ENCODE measurements around the gene ATRAID.

ATRAID gene

GRCh38 chr2:27220091-27220490 lies 8.2 kb downstream of the ATRAID start:
- DNase-seq (ENCODE audit: low spot score) = no peak

DNA sequence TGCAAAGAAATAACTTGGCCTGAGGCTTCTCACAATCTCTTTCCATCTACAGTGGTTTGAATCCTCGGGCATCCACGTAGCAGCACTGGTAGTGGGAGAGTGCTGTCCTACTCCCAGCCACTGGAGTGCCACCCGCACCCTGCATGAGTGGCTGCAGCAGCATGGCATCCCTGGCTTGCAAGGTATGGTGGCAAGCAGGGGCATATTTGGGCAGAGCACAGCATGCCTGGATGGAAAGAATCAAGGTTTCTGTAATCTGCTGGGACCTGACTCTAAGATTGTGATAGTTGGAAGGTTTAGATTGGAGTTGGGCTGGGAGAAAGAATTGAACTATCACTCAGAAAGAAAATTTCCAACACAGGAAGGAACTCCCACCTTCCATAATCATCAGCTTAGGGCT lies 9.3 kb downstream of the ATRAID start:
- DNase-seq (ENCODE audit: low spot score) = no peak

DNA sequence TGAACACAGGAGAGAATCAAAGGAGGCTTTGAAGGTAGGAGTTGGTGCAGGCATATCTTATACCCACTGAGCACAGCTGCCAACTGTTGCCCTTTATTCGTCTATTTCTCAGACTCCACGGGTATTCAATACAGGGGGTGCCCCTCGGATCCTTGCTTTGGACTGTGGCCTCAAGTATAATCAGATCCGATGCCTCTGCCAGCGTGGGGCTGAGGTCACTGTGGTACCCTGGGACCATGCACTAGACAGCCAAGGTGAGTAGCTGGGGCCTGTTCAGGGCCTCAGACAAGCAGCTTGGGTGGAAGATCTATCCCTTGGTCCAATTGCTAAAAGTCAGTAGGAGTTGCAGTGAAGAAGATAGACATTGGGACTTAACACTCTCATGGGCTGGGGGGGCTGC lies 10.6 kb downstream of the ATRAID start:
- no peak for DNase-seq (ENCODE audit: low spot score)

DNA sequence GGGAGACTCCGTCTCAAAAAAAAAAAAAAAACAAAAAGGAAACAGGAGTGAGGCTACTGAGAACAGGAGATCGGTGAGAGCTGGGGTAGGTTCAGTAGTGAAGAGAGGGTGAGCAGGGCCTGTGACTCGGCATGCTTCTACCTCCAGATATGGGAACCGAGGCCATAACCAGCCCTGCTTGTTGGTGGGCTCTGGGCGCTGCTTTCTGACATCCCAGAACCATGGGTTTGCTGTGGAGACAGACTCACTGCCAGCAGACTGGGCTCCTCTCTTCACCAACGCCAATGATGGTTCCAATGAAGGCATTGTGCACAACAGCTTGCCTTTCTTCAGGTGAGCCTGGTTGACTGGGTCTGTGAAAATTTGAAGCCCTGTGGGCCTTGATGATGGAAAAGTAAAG lies 11.6 kb downstream of the ATRAID start:
- no peak for DNase-seq (ENCODE audit: low spot score)

DNA sequence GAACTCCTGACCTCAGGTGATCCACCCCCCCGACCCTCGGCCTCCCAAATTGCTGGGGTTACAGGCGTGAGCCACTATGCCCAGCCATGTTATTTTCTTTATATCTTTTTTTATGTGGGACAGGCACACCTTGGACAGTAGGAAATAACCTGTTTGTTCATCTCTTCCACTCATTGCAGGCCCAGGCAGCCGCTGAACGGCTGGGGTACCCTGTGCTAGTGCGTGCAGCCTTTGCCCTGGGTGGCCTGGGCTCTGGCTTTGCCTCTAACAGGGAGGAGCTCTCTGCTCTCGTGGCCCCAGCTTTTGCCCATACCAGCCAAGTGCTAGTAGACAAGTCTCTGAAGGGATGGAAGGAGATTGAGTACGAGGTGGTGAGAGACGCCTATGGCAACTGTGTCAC lies 13.7 kb downstream of the ATRAID start:
- no peak for DNase-seq (ENCODE audit: low spot score)

DNA sequence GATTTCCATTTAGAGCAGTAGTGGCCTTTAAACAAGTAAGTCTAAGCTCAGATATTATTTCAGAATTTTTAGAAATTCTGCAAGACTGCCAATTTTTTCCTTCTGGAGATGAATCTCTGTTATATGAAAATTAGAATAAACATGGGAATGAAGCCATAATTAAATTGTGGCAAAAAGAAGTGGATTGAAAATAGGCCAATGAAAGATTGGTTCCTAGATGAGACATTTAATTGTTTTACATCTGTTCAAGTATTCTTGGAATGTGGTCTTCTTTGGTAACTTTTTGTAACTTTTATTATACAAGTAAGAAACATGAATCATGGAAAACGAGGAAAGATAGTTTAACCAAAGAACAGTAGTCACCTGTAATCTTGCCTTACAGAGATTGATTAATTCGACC lies 15.7 kb downstream of the ATRAID start:
- no peak for DNase-seq (ENCODE audit: low spot score)

DNA sequence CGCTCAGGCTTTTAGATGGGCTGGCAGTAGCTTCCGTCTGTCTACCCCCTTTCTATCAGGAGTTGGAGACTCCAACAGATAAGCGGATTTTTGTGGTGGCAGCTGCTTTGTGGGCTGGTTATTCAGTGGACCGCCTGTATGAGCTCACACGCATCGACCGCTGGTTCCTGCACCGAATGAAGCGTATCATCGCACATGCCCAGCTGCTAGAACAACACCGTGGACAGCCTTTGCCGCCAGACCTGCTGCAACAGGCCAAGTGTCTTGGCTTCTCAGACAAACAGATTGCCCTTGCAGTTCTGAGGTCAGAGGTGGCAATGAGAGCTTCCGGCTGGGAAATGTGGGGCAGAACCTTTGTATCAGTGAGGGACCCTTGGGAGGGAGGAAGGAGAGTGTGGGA lies 20.1 kb downstream of the ATRAID start:
- no peak for DNase-seq (ENCODE audit: low spot score)

DNA sequence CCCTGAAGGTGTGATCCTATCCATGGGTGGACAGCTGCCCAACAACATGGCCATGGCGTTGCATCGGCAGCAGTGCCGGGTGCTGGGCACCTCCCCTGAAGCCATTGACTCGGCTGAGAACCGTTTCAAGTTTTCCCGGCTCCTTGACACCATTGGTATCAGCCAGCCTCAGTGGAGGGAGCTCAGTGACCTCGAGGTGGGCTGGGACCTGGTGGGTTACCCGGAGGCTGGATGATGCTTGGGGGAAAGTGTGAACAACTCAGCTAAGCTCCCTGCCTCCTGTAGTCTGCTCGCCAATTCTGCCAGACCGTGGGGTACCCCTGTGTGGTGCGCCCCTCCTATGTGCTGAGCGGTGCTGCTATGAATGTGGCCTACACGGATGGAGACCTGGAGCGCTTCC lies 21.5 kb downstream of the ATRAID start:
- no peak for DNase-seq (ENCODE audit: low spot score)

DNA sequence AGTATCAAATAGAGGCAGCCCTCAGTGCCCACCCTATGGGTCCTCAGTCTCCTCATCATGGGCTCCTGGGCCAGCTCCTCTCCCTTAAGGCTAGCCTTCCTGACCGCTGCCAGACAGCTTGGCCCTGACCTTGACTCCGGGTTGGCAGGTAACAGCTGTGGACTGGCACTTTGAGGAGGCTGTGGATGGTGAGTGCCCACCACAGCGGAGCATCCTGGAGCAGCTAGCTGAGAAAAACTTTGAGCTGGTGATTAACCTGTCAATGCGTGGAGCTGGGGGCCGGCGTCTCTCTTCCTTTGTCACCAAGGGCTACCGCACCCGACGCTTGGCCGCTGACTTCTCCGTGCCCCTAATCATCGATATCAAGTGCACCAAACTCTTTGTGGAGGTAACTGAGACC lies 24.3 kb downstream of the ATRAID start:
- no peak for DNase-seq (ENCODE audit: low spot score)

DNA sequence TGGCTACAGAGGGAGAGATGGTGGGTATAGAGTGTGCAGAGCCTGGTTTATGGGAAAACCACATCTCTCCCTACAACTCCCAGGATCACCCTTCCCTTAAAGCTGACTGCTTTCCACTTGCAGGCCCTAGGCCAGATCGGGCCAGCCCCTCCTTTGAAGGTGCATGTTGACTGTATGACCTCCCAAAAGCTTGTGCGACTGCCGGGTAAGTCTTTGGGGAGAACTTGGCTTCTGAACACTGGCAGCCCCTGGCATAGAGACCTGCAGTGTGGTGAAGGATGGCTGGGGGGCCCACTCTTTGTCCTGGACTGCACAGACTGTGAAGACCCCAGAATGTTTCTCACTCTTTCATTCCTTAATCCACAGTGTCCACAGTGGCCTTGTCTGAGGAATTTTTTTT lies 24.8 kb downstream of the ATRAID start:
- no peak for DNase-seq (ENCODE audit: low spot score)

DNA sequence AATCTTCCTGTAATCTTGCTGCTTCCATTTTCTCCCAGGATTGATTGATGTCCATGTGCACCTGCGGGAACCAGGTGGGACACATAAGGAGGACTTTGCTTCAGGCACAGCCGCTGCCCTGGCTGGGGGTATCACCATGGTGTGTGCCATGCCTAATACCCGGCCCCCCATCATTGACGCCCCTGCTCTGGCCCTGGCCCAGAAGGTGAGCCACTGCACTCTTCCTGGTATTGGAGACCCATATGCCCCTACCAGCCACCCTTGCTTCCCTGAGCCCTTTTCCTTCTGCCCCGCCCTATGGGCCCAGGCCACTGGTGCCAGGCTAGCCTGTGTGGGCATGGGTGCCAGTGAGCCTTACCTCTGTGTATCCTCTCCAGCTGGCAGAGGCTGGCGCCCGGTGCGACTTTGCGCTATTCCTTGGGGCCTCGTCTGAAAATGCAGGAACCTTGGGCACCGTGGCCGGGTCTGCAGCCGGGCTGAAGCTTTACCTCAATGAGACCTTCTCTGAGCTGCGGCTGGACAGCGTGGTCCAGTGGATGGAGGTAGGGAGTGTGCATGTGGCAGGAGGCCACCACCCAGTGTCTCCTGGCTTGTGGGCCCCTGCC lies 25.6 kb downstream of the ATRAID start:
- DNase-seq (ENCODE audit: low spot score) = no peak

GRCh38 chr2:27238976-27239375 lies 27.1 kb downstream of the ATRAID start:
- DNase-seq (ENCODE audit: low spot score) = no peak

- DNase-seq (ENCODE audit: low spot score) = no peak
Measured at GRCh38 chr2:27240406-27240805, 28.6 kb downstream of the ATRAID start.

DNA sequence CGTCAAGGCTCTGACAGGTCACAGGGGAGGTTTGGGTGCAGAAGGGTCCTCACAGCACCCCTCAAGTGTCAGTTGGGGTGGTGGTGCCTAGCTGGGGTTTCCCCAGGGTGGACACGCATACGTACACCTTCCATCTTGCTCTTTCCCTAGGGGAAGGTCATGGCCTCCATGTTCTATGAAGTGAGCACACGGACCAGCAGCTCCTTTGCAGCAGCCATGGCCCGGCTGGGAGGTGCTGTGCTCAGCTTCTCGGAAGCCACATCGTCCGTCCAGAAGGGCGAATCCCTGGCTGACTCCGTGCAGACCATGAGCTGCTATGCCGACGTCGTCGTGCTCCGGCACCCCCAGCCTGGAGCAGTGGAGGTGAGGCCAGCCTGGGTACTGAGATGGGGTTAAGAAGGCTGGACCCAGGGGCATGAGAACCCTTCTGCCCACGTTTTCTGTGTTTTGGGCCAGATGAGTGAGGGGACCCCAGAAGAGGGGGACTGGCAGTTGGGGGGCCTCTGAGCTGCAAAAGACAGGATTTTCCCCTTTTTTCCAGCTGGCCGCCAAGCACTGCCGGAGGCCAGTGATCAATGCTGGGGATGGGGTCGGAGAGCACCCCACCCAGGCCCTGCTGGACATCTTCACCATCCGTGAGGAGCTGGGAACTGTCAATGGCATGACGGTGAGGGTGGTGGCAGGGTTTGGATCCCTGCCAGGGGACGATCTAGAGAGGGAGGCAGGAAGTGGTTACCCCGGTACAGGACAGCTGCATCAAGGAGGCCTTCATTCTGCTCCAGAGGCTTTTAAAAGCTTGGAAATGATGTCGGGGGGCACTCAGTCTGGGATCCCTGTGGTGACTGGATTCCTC lies 30.1 kb downstream of the ATRAID start:
- DNase-seq (ENCODE audit: low spot score) = no peak

- no peak for DNase-seq (ENCODE audit: low spot score)
Measured at GRCh38 chr2:27242614-27242951, 30.7 kb downstream of the ATRAID start.

DNA sequence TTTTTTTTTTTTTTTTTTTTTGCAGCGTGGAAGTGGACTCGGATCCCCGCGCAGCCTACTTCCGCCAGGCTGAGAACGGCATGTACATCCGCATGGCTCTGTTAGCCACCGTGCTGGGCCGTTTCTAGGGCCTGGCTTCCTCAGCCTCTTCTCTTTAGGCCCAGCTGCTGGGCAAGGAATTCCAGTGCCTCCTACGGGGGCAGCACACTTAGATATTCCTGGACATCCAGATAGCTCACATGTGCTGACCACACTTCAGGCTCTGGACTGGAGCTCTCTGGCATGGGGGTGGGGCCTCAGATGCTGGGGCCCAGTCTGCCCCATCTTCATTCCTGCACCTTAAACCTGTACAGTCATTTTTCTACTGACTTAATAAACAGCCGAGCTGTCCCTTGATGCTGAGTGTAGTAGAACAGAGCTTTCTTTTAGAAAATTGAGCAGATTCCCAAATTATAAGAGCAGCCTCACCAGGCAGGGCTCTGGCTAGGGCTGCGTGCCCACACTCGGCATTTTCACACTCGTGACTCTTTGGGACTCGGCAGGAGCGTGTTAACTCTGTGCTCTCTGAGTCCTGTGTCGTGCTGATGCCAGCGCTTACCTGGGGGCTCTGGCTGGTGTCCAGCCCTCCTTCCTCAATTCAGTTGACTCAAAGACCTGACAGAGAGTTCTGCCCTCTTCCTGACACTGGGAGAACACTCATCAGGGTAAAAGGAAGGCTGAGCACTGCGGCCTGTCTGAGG lies 31.7 kb downstream of the ATRAID start:
- no peak for DNase-seq (ENCODE audit: low spot score)

GRCh38 chr2:27245116-27245515 lies 33.3 kb downstream of the ATRAID start:
- DNase-seq (ENCODE audit: low spot score) = no peak

GRCh38 chr2:27245626-27246025 lies 33.8 kb downstream of the ATRAID start:
- DNase-seq (ENCODE audit: low spot score) = no peak

GRCh38 chr2:27247893-27248292 lies 36.1 kb downstream of the ATRAID start:
- no peak for DNase-seq (ENCODE audit: low spot score)

GRCh38 chr2:27249159-27249890 lies 37.5 kb downstream of the ATRAID start:
- no peak for DNase-seq (ENCODE audit: low spot score)

DNA sequence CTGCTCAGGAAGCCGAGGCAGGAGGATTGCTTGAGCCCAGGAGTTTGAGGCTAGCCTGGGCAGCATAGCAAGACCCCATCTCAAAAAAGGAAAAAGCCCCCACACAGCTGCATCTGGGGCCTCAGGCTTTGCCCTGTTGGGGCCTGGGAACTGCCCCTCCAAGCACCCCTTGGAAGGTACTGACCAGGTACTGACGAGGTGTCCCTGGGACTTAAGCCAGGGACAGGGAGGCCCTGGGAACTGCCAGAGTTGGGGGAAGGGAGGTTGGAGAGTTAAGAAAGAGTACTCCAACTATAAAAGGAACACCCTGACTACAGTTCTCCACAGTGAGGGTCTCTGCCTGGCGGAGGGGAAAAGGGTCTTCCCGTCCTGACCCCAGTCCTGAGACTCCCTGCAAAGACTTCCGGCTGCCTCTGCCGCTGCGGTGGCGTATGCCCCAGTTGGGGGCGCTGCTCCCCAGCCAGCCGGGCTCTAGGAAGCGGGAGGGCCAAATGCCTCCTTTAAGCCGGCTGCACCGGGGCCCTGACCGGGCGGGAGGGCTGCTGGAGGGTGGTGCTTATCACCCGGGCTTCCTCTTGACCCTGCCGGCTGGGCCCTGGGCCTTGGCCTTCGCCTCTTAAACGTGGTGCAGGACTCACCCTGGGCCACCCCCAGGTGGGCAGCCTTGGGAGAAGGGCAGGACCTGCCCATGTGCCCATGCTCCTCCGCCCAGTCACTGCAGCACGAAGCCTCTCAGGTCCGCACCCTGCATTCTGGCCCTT lies 38.2 kb downstream of the ATRAID start:
- DNase-seq (ENCODE audit: low spot score) = peak; percentile 64

Measured in AG08395 (cell line).